OCI-LY7 (cell line): Measurements from ENCODE around the gene CCT8. TPM values are rescaled to one million over a fixed set of nuclear protein-coding genes. Genes with fewer than 3 reads are reported as not detected.
A peak's percentile ranks its signal among the peaks of the same experiment; 100 is the strongest.
"Not testable (repeated sequence)": the region's sequence is repeated elsewhere in the genome, so short reads cannot be mapped to it uniquely, and the experiment has no call there.

Experiments
- BruUV-seq: library from RNA; stranded (reverse); fragments of 400-500 nt; replicated peaks from 2 replicates; lab custom pipeline; 2021; lab: Mats Ljungman, UMichigan
- CTCF ChIA-PET: fragments of 300-600 bp; sonication (Branson Sonifier 250); formaldehyde crosslinking; loops from one replicate; lab custom pipeline; 2022; ENCODE audit warnings: antibody characterized with exemption; ENCODE audit not compliant: unreplicated experiment; lab: Charles Lee
- POLR2A ChIA-PET: fragments of 300-600 bp; sonication (Branson Sonifier 250); formaldehyde crosslinking; loops from one replicate; lab custom pipeline; 2022; ENCODE audit warnings: antibody characterized with exemption; lab: Charles Lee
- DNase-seq: peaks from one replicate; pipeline ENCODE4 v3.0.0-alpha.2; 2015; ENCODE audit warnings: low spot score
- H2AFZ ChIP-seq: fragments of 200-600 bp; sonication (generic), shearing (Covaris generic); 2 replicates; pipeline ENCODE4 v1.6.1; 2014; ENCODE audit warnings: mild to moderate bottlenecking, antibody characterized with exemption, low read length, moderate library complexity
- H3K27ac ChIP-seq: fragments of 200-600 bp; sonication (generic); 2 replicates; pipeline ENCODE4 v1.5.1; 2014; ENCODE audit warnings: mixed run types, low read depth, mild to moderate bottlenecking, moderate library complexity, low read length, inconsistent platforms; ENCODE audit not compliant: poor library complexity, severe bottlenecking
- H3K36me3 ChIP-seq: fragments of 200-600 bp; sonication (generic); 2 replicates; pipeline ENCODE4 v1.6.1; 2014; ENCODE audit warnings: mild to moderate bottlenecking, antibody characterized with exemption, low read length, moderate library complexity, mixed read lengths; ENCODE audit not compliant: insufficient read depth
- H3K4me1 ChIP-seq: fragments of 200-600 bp; sonication (generic); 2 replicates; pipeline ENCODE4 v1.5.1; 2014; ENCODE audit warnings: mild to moderate bottlenecking, low read length; ENCODE audit not compliant: insufficient read depth, poor library complexity, severe bottlenecking
- H3K4me2 ChIP-seq: fragments of 200-600 bp; sonication (generic); 2 replicates; pipeline ENCODE4 v1.6.1; 2014; ENCODE audit warnings: mild to moderate bottlenecking, low read length
- H3K4me3 ChIP-seq: fragments of 200-600 bp; sonication (generic); 2 replicates; pipeline ENCODE4 v1.5.1; 2014; ENCODE audit warnings: mild to moderate bottlenecking, low read depth, low read length; ENCODE audit not compliant: poor library complexity, severe bottlenecking
- H3K79me2 ChIP-seq: fragments of 200-600 bp; sonication (generic); 2 replicates; pipeline ENCODE4 v1.6.1; 2016; ENCODE audit warnings: low read depth, mild to moderate bottlenecking, low read length, moderate library complexity, mixed read lengths; ENCODE audit not compliant: insufficient read depth
- H3K9me2 ChIP-seq: fragments of 200-600 bp; sonication (generic); 2 replicates; pipeline ENCODE4 v1.6.1; 2016; ENCODE audit warnings: mild to moderate bottlenecking, low read length, mixed read lengths; ENCODE audit not compliant: insufficient read depth
- H3K9me3 ChIP-seq: fragments of 200-600 bp; sonication (generic); 2 replicates; pipeline ENCODE4 v1.6.1; 2014; ENCODE audit warnings: mild to moderate bottlenecking, mixed run types, low read length, mixed read lengths
- H4K20me1 ChIP-seq: fragments of 200-600 bp; sonication (generic); 2 replicates; pipeline ENCODE4 v1.6.1; 2014; ENCODE audit warnings: mild to moderate bottlenecking, antibody characterized with exemption, low read length, moderate library complexity, mixed read lengths; ENCODE audit not compliant: insufficient read depth
- CTCF ChIP-seq: fragments of 200-600 bp; sonication (generic); conservative IDR thresholded peaks from 2 replicates; pipeline ENCODE4 v1.5.1; 2014; ENCODE audit warnings: mild to moderate bottlenecking, antibody characterized with exemption, low read length, moderate library complexity, mixed read lengths
- EZH2phosphoT487 ChIP-seq: fragments of 200-600 bp; sonication (generic); IDR thresholded peaks from 2 replicates; pipeline ENCODE4 v1.6.1; 2018; ENCODE audit warnings: low read depth, borderline replicate concordance, mild to moderate bottlenecking, mixed run types, antibody characterized with exemption, low read length, moderate library complexity, mixed read lengths
- intact Hi-C: fragments of 100-400 bp; cut with micrococcal nuclease; formaldehyde crosslinking; loops from one replicate; pipeline ENCODE4 v1.10.0; 2022; ENCODE audit not compliant: unreplicated experiment
- total RNA-seq, 2 experiments: library from RNA; depleted of rRNA in 1 of 2; stranded (reverse); fragments of >200 nt in 1 of 2; shearing (Covaris generic) in 1 of 2; gene quantifications; 2 replicates each; pipeline ENCODE4 v1.2.3, GENCODE V29; 2014 to 2022

CCT8 gene
- total RNA-seq, 2 experiments from 2014 or later: 229 to 375 TPM

GRCh38 chr21:29018540-29018939 is 54.9 kb downstream of the CCT8 start:
- no TSS peak for BruUV-seq
- no peaks in the 10 kb centered on the region for H3K9me2 ChIP-seq
- ChIA-PET CTCF (interaction anchor here (1.1 to 1.3 kb wide), 2 partner anchors 13 to 18 kb away, joined by 3 read pairs; no protein-coding TSS in a partner anchor), POLR2A (interaction anchor here (0.6 to 4.0 kb wide), 10 partner anchors 9 to 347 kb away, joined by 3 to 71 read pairs (median 8); partner anchors contain the start of genes CCT8 and LTN1)
- intact Hi-C loops: loop anchor here (1.0 kb wide), 1 partner anchor 16 kb away; no protein-coding TSS in a partner anchor
- H4K20me1 ChIP-seq: no peaks in the 10 kb centered on the region
- H3K36me3 ChIP-seq: peaks cover 9% of the 10 kb centered on the region; the same call in 1 of the 2 replicates
- peak overlapping the region; percentile 86 for H3K4me3 ChIP-seq
- no peak for DNase-seq
- peak overlapping the region; percentile 65 for H2AFZ ChIP-seq
- H3K4me1 ChIP-seq: peaks cover 18% of the 10 kb centered on the region
- H3K79me2 ChIP-seq: peaks cover 21% of the 10 kb centered on the region
- H3K4me2 ChIP-seq: peak overlapping the region; percentile 98
- no peaks in the 10 kb centered on the region for H3K9me3 ChIP-seq
- H3K27ac ChIP-seq: peak overlapping the region; percentile 56
- TF ChIP-seq EZH2phosphoT487 (no peak), CTCF (no peak)

- no TSS peak for BruUV-seq
- TF ChIP-seq EZH2phosphoT487 (no peak), CTCF (no peak)
- H3K4me1 ChIP-seq: peaks cover 18% of the 10 kb centered on the region
- H3K9me2 ChIP-seq: no peaks in the 10 kb centered on the region
- POLR2A ChIA-PET: interaction anchor here (1.0 to 4.0 kb wide), 8 partner anchors 9 to 59 kb away, joined by 4 to 71 read pairs (median 9); partner anchors contain the start of genes CCT8 and LTN1
- intact Hi-C loops: loop anchor here (1.0 kb wide), 1 partner anchor 15 kb away; no protein-coding TSS in a partner anchor
- peak; percentile 30 for DNase-seq
- peaks cover 21% of the 10 kb centered on the region for H3K79me2 ChIP-seq
- H3K4me2 ChIP-seq: peak overlapping the region; percentile 98
- CTCF ChIA-PET: interaction anchor here (1.3 kb wide), 1 partner anchor 13 kb away, joined by 3 read pairs; no protein-coding TSS in a partner anchor
- H3K9me3 ChIP-seq: no peaks in the 10 kb centered on the region
- peak overlapping the region; percentile 86 for H3K4me3 ChIP-seq
- peaks cover 9% of the 10 kb centered on the region; the same call in 1 of the 2 replicates for H3K36me3 ChIP-seq
- H4K20me1 ChIP-seq: no peaks in the 10 kb centered on the region
- peak overlapping the region; percentile 56 for H3K27ac ChIP-seq
- peak overlapping the region; percentile 49; the same call in 1 of the 2 replicates for H2AFZ ChIP-seq
Measured at GRCh38 chr21:29017639-29018237, 55.7 kb downstream of the CCT8 start.

GRCh38 chr21:29011236-29011635 is 62.2 kb downstream of the CCT8 start:
- H3K79me2 ChIP-seq, CTCF ChIA-PET, H3K27ac ChIP-seq, H2AFZ ChIP-seq, H3K4me3 ChIP-seq, H3K9me2 ChIP-seq, H3K9me3 ChIP-seq, BruUV-seq, H4K20me1 ChIP-seq, POLR2A ChIA-PET, DNase-seq, intact Hi-C loops, H3K4me1 ChIP-seq, H3K4me2 ChIP-seq: not testable (repeated sequence)
- peaks cover 26% of the 10 kb centered on the region for H3K36me3 ChIP-seq
